K562 (cell line): Measurements from ENCODE around the gene PPIL6. TPM values are rescaled to one million over a fixed set of nuclear protein-coding genes. Genes with fewer than 3 reads are reported as not detected.

Source experiments
- POLR2B ChIP-seq: fragments of 450-650 bp; IDR thresholded peaks from 2 replicates; pipeline ENCODE4 v1.6.1; 2018; ENCODE audit warnings: low read depth; ENCODE audit not compliant: partially characterized antibody
- ZBTB40 ChIP-seq, 2 experiments: fragments of 450-650 bp in 1 of 2; sonication (generic) in 1 of 2; formaldehyde crosslinking in 1 of 2; IDR thresholded peaks; 2 replicates each; pipeline versions ENCODE4 v1.7.1 to v1.9.0; 2016 to 2022; ENCODE audit warnings: inconsistent platforms in 1 of 2, mild to moderate bottlenecking in 1 of 2, missing genetic modification reagents in 1 of 2
- polyA plus RNA-seq, 8 experiments: library from polyadenylated mRNA; depleted of rRNA in 4 of 8; stranded (reverse) in 5 of 8; unstranded in 3 of 8; fragments of >200 nt; fragmentation: Nextera tagmentation in 2 of 8; fragmentation: Illumina TruSeq in 1 of 8; extraction: Ambion mirVana in 2 of 8; extraction: Trizol in 1 of 8; gene quantifications; 2 replicates each; pipeline versions ENCODE4 v1.2.1 to v1.2.3, GENCODE V29; 2011 to 2014; ENCODE audit warnings: inconsistent platforms in 1 of 8, missing spikeins in 1 of 8
- total RNA-seq, 7 experiments: library from RNA; depleted of rRNA in 6 of 7; stranded (reverse); fragments of >200 nt in 6 of 7; fragmentation: Illumina TruSeq in 2 of 7; extraction: Trizol in 2 of 7; gene quantifications; 2 replicates each; pipeline versions ENCODE4 v1.2.1 to v1.2.3, GENCODE V29; 2011 to 2021; ENCODE audit warnings: low replicate concordance in 1 of 7
- TF ChIP-seq, protein P1 (sequence below): sonication (generic); formaldehyde crosslinking; IDR thresholded peaks from 2 replicates; pipeline ENCODE4 v1.8.0; 2023; ENCODE audit warnings: mild to moderate bottlenecking, missing genetic modification reagents

The PPIL6 gene
- total and polyA plus RNA-seq, 9 of the 15 experiments (the other 6 are each of a cell fraction or from before 2014, with no cell fraction given), result 0.03 to 0.98 (median 0.41) TPM; not detected in 1

GRCh38 chr6:109370792-109371191 lies 69.6 kb downstream of the PPIL6 start (continued):
- TF ChIP-seq ZBTB40 (IDR thresholded peaks at IDR 0.05), result peak; percentile 67
- TF ChIP-seq ZBTB40 (CRISPR knock-in tag; IDR thresholded peaks at IDR 0.05), result no peak
- TF ChIP-seq POLR2B, result peak; percentile 43
- TF ChIP-seq, protein P1, sequence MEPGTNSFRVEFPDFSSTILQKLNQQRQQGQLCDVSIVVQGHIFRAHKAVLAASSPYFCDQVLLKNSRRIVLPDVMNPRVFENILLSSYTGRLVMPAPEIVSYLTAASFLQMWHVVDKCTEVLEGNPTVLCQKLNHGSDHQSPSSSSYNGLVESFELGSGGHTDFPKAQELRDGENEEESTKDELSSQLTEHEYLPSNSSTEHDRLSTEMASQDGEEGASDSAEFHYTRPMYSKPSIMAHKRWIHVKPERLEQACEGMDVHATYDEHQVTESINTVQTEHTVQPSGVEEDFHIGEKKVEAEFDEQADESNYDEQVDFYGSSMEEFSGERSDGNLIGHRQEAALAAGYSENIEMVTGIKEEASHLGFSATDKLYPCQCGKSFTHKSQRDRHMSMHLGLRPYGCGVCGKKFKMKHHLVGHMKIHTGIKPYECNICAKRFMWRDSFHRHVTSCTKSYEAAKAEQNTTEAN (CRISPR knock-in tag), result no peak
